GM21737 (cell line): ENCODE data around the gene NDUFB7.

ENCODE experiments used
- ATAC-seq: cut with Tn5 transposase; IDR thresholded peaks from one replicate; pipeline ENCODE4 v1.9.1; 2021; ENCODE audit warnings: mild to moderate bottlenecking, moderate library complexity; ENCODE audit not compliant: unreplicated experiment

NDUFB7 gene

GRCh38 chr19:14525729-14526128 lies 46.1 kb downstream of the NDUFB7 start:
- no peak for ATAC-seq

GRCh38 chr19:14520543-14520942 lies 51.3 kb downstream of the NDUFB7 start:
- ATAC-seq, result no peak

DNA sequence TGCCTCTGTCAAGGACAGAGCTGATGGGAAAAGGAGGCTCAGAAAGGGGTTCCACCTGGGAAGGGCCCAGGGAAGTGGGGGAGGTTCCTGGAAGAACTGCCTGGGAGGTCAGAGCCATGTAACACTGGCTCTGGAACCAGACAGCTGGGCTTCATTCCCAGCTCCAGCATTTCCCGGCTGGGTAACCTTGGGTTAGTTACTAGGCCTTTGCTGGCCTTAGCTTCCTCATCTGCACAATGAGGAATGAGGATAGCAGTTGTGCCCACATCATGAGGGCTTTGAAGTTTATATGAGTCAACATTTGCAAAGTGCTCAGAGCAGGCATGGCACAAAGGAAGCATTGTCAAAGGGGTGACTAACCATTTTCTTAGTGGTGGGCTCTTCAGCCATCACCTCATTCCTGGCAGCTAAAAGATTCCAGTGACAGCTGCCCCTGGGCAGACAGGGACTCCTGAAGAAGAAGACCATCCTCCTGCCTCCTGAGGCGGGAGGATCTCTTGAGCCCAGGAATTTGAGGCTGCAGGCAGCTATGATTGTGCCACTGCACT lies 51.9 kb downstream of the NDUFB7 start:
- ATAC-seq, result no peak

- no peak for ATAC-seq
Measured at GRCh38 chr19:14519245-14519859, 52.5 kb downstream of the NDUFB7 start.

DNA sequence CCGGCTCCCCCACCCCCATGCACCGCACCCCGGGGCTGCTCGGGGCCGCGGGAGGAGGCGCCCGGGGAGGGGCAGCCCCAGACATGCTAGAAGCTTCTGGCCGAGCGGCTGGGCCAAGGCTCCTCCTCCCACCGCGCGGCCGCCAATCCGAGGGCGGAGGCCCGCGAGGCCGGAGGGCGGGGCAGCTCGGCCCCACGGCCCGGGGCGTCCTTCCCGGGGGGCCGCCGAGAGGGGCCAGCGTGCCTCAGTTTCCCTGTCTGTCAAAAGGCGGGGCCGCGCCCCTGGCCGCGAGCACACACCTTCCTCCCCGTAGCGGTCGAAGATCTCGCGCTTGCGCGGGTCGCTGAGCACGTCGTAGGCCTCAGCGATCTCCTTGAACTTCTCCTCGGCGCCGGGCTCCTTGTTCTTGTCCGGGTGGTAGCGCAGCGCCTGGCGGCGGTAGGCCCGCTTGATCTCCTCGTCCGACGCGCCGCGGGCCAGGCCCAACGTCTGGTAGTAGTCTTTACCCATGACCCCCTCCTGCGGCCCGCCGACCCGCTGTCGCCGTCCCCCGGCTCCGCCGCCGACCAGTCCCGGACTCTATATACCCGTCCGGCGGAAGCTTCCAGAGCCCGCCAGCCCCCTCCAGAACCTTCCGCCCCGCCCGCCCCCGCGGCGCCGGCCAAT lies 53.9 kb downstream of the NDUFB7 start, which contains the start of gene DNAJB1:
TSS of gene DNAJB1 (minus strand) at position 558 of the 666 bp plus-strand sequence. CDS start at position 510, 48 bp downstream.
- ATAC-seq, result peak; percentile 61

GRCh38 chr19:14517446-14517839 lies 54.4 kb downstream of the NDUFB7 start:
- no peak for ATAC-seq

DNA sequence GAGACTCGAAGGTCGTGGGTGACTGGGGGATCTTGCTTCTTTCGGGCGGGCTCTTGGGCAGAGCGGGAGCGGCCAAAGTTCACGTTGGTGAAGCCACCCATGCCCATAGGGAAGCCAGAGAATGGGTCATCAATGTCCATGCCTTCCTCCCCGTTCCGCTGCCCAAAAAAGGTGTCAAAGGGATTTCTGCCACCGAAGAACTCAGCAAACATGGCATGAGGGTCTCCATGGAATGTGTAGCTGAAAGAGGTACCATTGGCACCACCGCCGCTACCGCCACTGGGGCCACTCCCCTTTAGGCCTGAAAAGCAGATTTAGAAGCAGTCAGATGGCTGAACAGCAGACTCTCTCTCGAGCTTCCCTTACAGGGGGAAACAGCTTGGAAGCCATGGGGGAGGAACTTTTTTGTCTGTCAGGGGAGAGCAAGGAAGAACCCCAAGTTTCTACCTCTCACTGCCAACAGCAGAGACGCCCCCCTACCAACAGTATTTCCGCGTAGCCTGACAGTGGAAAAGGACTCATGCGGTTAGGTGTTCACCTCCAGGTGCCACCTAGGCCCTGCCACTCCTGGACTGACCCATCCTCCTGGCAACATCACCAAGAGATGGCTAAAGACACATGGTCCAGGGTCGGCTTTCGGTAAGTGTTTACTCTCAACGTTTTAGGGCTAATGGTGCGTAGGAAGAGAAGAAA lies 55.0 kb downstream of the NDUFB7 start:
- no peak for ATAC-seq
